COLO829 (cell line): ENCODE data around the gene NOX4.
"Not testable (repeated sequence)": the region's sequence is repeated elsewhere in the genome, so short reads cannot be mapped to it uniquely, and the experiment has no call there.

Source experiments
- DNase-seq: peaks from one replicate; pipeline ENCODE4 v3.0.0; 2012; ENCODE audit warnings: low spot score

Gene NOX4

GRCh38 chr11:89379976-89380771 lies 111.0 kb downstream of the NOX4 start:
- DNase-seq = not testable (repeated sequence)

- not testable (repeated sequence) for DNase-seq
These were observed 112.2 kb downstream of the NOX4 start for GRCh38 chr11:89378986-89379385.

GRCh38 chr11:89369356-89369755 lies 121.8 kb downstream of the NOX4 start:
- not testable (repeated sequence) for DNase-seq

- not testable (repeated sequence) for DNase-seq
These were observed 126.3 kb downstream of the NOX4 start for GRCh38 chr11:89364856-89365255.

DNA sequence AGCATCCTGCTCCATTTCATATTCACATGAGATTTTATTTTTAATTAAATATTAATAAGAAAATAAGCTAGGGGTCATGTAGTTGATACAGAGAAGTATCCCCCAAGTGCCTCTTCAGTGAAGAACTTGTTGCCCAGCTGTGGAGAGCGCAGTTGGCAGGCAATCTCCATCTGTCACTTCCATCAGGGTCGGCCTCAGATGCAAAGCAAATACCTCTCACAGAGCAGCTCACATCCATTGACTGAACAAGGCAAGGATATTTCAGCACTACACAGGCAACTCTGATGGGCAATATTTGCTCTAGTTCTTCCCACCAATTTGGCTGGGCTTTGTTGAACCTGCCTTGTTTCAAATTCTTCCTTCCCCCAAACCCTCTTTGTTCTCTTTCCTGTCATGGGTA lies 129.4 kb downstream of the NOX4 start:
- DNase-seq = no peak

GRCh38 chr11:89359208-89359607 lies 132.0 kb downstream of the NOX4 start:
- DNase-seq = not testable (repeated sequence)

DNA sequence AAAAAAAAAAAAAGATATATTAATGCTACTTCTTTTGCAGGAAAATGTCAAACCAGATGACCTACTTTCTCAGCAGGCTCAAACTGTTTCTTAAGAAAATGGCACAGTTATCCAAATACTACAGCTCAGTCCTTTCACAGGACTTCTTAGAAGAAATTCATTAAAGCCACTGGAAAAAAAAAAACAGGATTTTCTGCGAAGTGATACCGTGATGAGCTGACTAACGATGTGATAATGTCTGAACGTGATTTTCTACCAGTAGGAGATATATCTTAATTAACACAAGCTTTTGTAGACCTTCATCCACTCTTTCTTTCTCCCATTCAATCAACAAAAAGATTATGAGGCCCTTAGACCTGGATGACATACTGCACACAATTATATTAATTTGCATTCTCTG lies 132.4 kb downstream of the NOX4 start:
- DNase-seq = no peak

- no peak for DNase-seq
These were observed 135.5 kb downstream of the NOX4 start for GRCh38 chr11:89355646-89356045.

DNA sequence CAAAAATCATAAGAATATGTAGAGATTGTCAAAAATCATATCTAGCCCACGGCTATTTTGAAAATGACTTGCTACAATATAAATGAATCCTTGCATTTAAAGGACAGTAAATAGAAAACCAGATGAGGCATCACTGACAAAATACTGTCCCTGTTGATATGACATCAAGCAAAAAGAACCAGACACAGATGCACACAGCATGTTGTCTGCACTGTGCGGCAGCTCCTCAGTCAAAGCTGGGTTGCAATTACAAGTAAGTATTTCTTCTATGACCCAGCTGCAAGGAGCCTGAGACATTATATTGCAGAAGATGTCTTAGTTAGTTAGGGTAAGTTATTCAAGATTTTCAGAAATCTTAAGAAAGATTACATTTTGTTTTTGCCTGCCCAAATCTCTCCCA lies 136.7 kb downstream of the NOX4 start:
- DNase-seq = not testable (repeated sequence)

- no peak for DNase-seq
These were observed 144.1 kb downstream of the NOX4 start for GRCh38 chr11:89347071-89347470.

- no peak for DNase-seq
These were observed 144.6 kb downstream of the NOX4 start for GRCh38 chr11:89346601-89347000.

GRCh38 chr11:89342880-89343572 lies 148.1 kb downstream of the NOX4 start:
- not testable (repeated sequence) for DNase-seq

DNA sequence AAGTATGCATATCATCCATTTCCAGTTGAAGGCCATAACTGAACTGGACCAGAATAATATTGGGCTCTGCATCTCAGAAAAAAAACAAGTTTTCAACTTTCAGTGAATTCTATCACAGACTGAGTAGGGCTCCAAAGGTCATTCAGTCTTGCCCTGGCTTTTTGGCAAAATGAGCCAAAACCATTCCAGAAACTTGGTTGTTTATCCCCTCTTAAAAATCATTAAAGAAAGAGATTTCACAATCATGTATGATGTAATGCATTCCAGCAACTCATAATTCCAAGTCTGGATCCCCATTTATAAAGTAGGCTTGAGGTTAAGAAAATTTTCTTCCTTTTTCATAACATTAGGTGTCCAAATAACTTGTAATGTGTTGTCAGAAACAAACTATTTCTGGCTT lies 150.7 kb downstream of the NOX4 start:
- not testable (repeated sequence) for DNase-seq

- not testable (repeated sequence) for DNase-seq
These were observed 153.1 kb downstream of the NOX4 start for GRCh38 chr11:89338073-89338472.

DNA sequence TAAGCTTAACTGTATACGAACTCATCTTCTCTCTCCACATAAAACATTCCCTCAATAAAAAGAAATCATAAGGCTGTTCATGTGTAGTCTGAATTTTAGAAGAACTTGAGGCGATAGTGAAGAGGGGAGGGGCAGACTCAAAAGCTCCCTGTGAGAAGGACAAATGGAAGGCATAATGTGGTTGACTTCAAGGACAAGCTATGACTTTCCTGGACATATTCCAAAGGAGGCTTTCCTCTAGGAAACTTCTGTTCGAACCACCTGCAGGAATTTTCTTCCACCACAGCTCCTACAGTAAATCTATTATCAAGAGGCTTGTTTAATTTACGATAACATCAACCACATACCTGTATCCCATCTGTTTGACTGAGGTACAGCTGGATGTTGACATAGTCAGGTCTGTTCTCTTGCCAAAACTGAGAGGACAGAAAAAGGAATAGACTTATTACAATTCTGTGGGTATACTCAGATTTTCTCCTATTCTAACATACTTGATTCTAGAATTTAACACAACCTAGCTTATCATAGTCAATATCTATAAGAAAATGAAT lies 154.0 kb downstream of the NOX4 start:
- DNase-seq = not testable (repeated sequence)

DNA sequence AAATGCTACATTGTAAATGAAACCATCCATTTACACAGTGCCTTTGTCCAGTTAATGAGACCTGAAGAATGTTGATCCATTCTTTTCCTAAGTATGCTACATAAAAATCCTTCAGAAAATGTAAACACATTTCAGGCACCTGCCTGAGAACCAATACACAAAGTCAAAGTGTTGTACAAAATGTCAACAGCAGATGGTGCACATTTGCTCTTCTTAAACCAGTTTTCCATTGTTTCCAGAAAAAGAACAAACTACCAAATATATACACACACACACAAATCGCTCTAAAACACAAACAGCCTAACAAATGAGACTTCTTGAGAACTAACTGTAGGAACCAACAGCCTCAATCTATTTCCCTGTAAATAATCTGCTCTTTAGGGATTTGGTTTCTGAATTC lies 157.5 kb downstream of the NOX4 start:
- peak; percentile 6 for DNase-seq

GRCh38 chr11:89331940-89332339 lies 159.2 kb downstream of the NOX4 start:
- DNase-seq = not testable (repeated sequence)

- peak; percentile 6 for DNase-seq
These were observed 163.3 kb downstream of the NOX4 start for GRCh38 chr11:89327885-89328284.

GRCh38 chr11:89321401-89321800 lies 169.8 kb downstream of the NOX4 start:
- DNase-seq = peak; percentile 2

GRCh38 chr11:89310607-89311006 lies 180.6 kb downstream of the NOX4 start:
- not testable (repeated sequence) for DNase-seq

DNA sequence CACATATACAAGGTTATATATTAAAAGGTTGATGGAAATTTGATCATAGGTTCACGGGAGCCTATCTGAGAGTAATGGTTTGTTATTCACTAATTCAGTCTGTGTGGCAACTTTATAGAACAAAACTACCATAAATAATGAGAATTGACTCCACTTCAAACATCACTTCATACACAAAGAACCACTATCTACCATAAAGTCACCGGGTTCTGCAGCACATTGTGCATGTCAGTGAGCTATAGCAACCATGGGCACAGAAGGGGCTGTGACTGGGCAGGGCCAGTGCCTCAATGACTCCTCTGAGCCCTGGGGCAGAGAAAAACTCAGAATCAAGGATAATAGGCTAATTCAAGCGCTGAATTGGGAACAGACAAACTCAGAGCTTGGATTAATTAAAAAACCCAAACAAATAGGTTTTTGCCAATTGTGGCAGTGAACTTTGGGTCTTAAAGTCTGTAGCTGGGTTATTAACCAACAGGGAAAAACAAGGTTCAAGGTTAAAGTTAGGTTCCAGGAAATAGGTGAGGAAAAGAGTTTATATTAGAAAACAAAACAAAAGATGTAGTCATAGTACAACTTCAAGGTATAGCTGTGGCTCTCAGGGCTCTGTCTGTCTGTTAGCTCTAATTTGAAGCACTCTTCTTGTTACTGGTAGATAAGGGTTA lies 181.7 kb downstream of the NOX4 start:
- DNase-seq = peak; percentile 6

- DNase-seq = not testable (repeated sequence)
These were observed 182.9 kb downstream of the NOX4 start for GRCh38 chr11:89308272-89308671.
